B cell (primary cell): Measurements from ENCODE around the gene REEP5. TPM values are rescaled to one million over a fixed set of nuclear protein-coding genes. Genes with fewer than 3 reads are reported as not detected.
A peak's percentile ranks its signal among the peaks of the same experiment; 100 is the strongest.

ENCODE experiments used
- ATAC-seq: fragments of 200-7000 bp; cut with Tn5 transposase; one replicate; pipeline ENCODE4 v1.10.0; 2021; ENCODE audit warnings: low read depth, mild to moderate bottlenecking, moderate number of reproducible peaks, moderate library complexity
- CTCF ChIA-PET: fragments of 350-600 bp; sonication (Branson Sonifier 250); formaldehyde crosslinking; loops from one replicate; lab custom pipeline; 2021; ENCODE audit warnings: antibody characterized with exemption, inconsistent platforms; lab: Charles Lee
- POLR2A ChIA-PET: fragments of 350-600 bp; sonication (Branson Sonifier 250); formaldehyde crosslinking; loops from one replicate; lab custom pipeline; 2021; ENCODE audit warnings: antibody characterized with exemption; lab: Charles Lee
- DNase-seq: peaks from one replicate; pipeline ENCODE4 v3.0.0; 2013
- H2AFZ ChIP-seq: 2 replicates; pipeline ENCODE4 v1.6.1; 2012; ENCODE audit warnings: mild to moderate bottlenecking, low read depth, low read length; ENCODE audit not compliant: insufficient read depth, poor library complexity, severe bottlenecking
- H3K27ac ChIP-seq, 2 donors: 1 replicate in 1 of 2; 2 replicates in 1 of 2; pipeline ENCODE4 v1.5.1; 2012 to 2013; ENCODE audit warnings: low read length in 2 of 2, mild to moderate bottlenecking in 2 of 2, moderate library complexity in 1 of 2
- H3K27me3 ChIP-seq, 4 experiments: fragments of 200-600 bp in 1 of 4; sonication (generic) in 1 of 4; replicated peaks in 1 of 4; 1 replicate in 2 of 4; 2 replicates in 2 of 4; pipeline versions ENCODE4 v1.6.1 to v1.7.0; 2013 to 2016; ENCODE audit warnings: low read length in 3 of 4, mild to moderate bottlenecking in 2 of 4, mixed read lengths in 1 of 4, moderate library complexity in 1 of 4; ENCODE audit not compliant: insufficient read depth in 4 of 4, control insufficient read depth in 3 of 4; ENCODE audit errors: control extremely low read depth in 1 of 4
- H3K36me3 ChIP-seq, 2 experiments: replicated peaks in 1 of 2; 1 replicate in 1 of 2; 2 replicates in 1 of 2; pipeline versions ENCODE4 v1.6.1 to v1.7.1; 2013; ENCODE audit warnings: low read length in 1 of 2; ENCODE audit not compliant: insufficient read depth in 2 of 2, control insufficient read depth in 1 of 2; ENCODE audit errors: control extremely low read depth in 1 of 2, extremely low read depth in 1 of 2
- H3K4me1 ChIP-seq, 2 donors: fragments of 200-600 bp in 1 of 2; sonication (generic) in 1 of 2; 1 replicate in 1 of 2; 2 replicates in 1 of 2; pipeline versions ENCODE4 v1.5.1 to v1.6.1; 2013 to 2017; ENCODE audit warnings: low read length in 2 of 2; ENCODE audit not compliant: control insufficient read depth in 2 of 2, insufficient read depth in 2 of 2
- H3K4me2 ChIP-seq: replicated peaks from 2 replicates; pipeline ENCODE3; 2012; ENCODE audit warnings: mild to moderate bottlenecking, low read depth, low read length; ENCODE audit not compliant: poor library complexity, severe bottlenecking
- H3K4me3 ChIP-seq, 5 experiments: fragments of 200-600 bp in 1 of 5; sonication (generic) in 1 of 5; 1 replicate in 3 of 5; 2 replicates in 2 of 5; pipeline versions ENCODE4 v1.5.1 to v1.7.0; 2011 to 2016; ENCODE audit warnings: low read length in 4 of 5, mild to moderate bottlenecking in 4 of 5, low read depth in 2 of 5, control low read depth in 1 of 5, moderate library complexity in 1 of 5; ENCODE audit not compliant: insufficient read depth in 1 of 5; ENCODE audit errors: control extremely low read depth in 1 of 5, extremely low read depth in 1 of 5
- H3K79me2 ChIP-seq: fragments of 200-600 bp; sonication (generic); one replicate; pipeline ENCODE4 v1.6.0; 2016; ENCODE audit warnings: low read length; ENCODE audit not compliant: control insufficient read depth, insufficient read depth
- H3K9ac ChIP-seq: fragments of 200-600 bp; sonication (generic); 2 replicates; pipeline ENCODE4 v1.6.1; 2017; ENCODE audit warnings: mild to moderate bottlenecking, low read length, moderate library complexity
- H3K9me3 ChIP-seq, 3 donors: one replicate each; pipeline versions ENCODE4 v1.6.1 to v1.7.1; 2013; ENCODE audit warnings: low read length in 2 of 3; ENCODE audit not compliant: control insufficient read depth in 2 of 3, insufficient read depth in 1 of 3; ENCODE audit errors: control extremely low read depth in 1 of 3
- H4K20me1 ChIP-seq: 2 replicates; pipeline ENCODE4 v1.6.0; 2012; ENCODE audit warnings: mild to moderate bottlenecking, low read length; ENCODE audit not compliant: insufficient read depth, control insufficient read depth, poor library complexity, severe bottlenecking
- H3K27ac Mint-ChIP-seq: one replicate; pipeline ENCODE4 v1.8.0; 2021; ENCODE audit warnings: mixed read lengths
- H3K27me3 Mint-ChIP-seq: one replicate; pipeline ENCODE4 v1.8.0; 2021; ENCODE audit warnings: mixed read lengths
- H3K4me1 Mint-ChIP-seq: one replicate; pipeline ENCODE4 v1.8.0; 2021; ENCODE audit warnings: mixed read lengths
- H3K4me3 Mint-ChIP-seq: one replicate; pipeline ENCODE4 v1.8.0; 2021; ENCODE audit warnings: mixed read lengths
- H3K9me3 Mint-ChIP-seq: one replicate; pipeline ENCODE4 v1.8.0; 2022; ENCODE audit warnings: mixed read lengths; ENCODE audit not compliant: insufficient read depth
- CTCF ChIP-seq: fragments of 200-600 bp; IDR thresholded peaks from one replicate; pipeline ENCODE4 v1.8.0; 2022; ENCODE audit warnings: antibody characterized with exemption, mild to moderate bottlenecking
- EZH2 ChIP-seq: IDR thresholded peaks from 2 replicates; pipeline ENCODE4 v1.6.1; 2012; ENCODE audit warnings: borderline replicate concordance, low read depth, mild to moderate bottlenecking, moderate library complexity, low read length; ENCODE audit not compliant: insufficient read depth, poor library complexity, severe bottlenecking
- WGBS: methylation state at CpG from one replicate; pipeline ENCODE4 v1.1.5; 2013; ENCODE audit warnings: missing lambda C conversion rate; ENCODE audit not compliant: insufficient coverage; 5-methylcytosine and 5-hydroxymethylcytosine counted together
- intact Hi-C: fragments of 100-400 bp; cut with micrococcal nuclease; formaldehyde crosslinking; loops from one replicate; pipeline ENCODE4 v1.10.0; 2022
- polyA plus RNA-seq: library from polyadenylated mRNA; depleted of rRNA; stranded (reverse); fragments of >200 nt; gene quantifications from 2 replicates; pipeline ENCODE4 v1.2.3, GENCODE V29; 2012
- total RNA-seq, 2 donors: library from RNA; stranded (reverse); fragments of 120-200 nt in 1 of 2; gene quantifications; 1 replicate in 1 of 2; 2 replicates in 1 of 2; pipeline versions ENCODE4 v1.2.3 to v1.2.4, GENCODE V29; 2013 to 2022

The REEP5 gene
- total and polyA plus RNA-seq, 2 donors (not counting 1 experiment from before 2014, with no cell fraction given) = 39.2 to 55.9 TPM

- Histone ChIP-seq H2AFZ (peak overlapping the region; percentile 45), H3K36me3 (no peaks in the 10 kb centered on the region), H3K9ac (no peak overlapping the region), H3K27ac (no peak overlapping the region), H3K4me1 (peaks cover 0 to 9% of the 10 kb centered on the region in 2 donors), H3K9me3 (no peaks in the 10 kb centered on the region), H4K20me1 (no peaks in the 10 kb centered on the region), H3K79me2 (no peaks in the 10 kb centered on the region), H3K4me2 (peak overlapping the region; percentile 40), H3K4me3 (no peak overlapping the region), H3K27me3 (no peaks in the 10 kb centered on the region)
- DNase-seq = peak; percentile 77
- POLR2A ChIA-PET = interaction anchor here (0.6 to 0.7 kb wide), 2 partner anchors 337 to 688 kb away, joined by 3 to 5 read pairs; no protein-coding TSS in a partner anchor
- CTCF ChIA-PET = interaction anchor here (0.6 to 1.5 kb wide), 39 partner anchors 8 to 1727 kb away, joined by 3 to 29 read pairs (median 4); partner anchors contain the start of genes DCP2 and SRP19
- Mint-ChIP-seq H3K27ac (peak overlapping the region; percentile 39), H3K4me3 (peak overlapping the region; percentile 0), H3K27me3 (peaks cover 6% of the 10 kb centered on the region), H3K9me3 (no peaks in the 10 kb centered on the region), H3K4me1 (peaks cover 5% of the 10 kb centered on the region)
- 72% methylated on average over 7 of the region's 8 CpGs for WGBS
- intact Hi-C loops = loop anchor here (1.0 to 10.0 kb wide), 4 partner anchors 53 to 297 kb away; no protein-coding TSS in a partner anchor
- peak; percentile 100 for ATAC-seq
- TF ChIP-seq EZH2 = no peak
- peak; percentile 83 for TF ChIP-seq CTCF
These were observed 73.8 kb downstream of the REEP5 start for GRCh38 chr5:112848116-112848811.

DNA sequence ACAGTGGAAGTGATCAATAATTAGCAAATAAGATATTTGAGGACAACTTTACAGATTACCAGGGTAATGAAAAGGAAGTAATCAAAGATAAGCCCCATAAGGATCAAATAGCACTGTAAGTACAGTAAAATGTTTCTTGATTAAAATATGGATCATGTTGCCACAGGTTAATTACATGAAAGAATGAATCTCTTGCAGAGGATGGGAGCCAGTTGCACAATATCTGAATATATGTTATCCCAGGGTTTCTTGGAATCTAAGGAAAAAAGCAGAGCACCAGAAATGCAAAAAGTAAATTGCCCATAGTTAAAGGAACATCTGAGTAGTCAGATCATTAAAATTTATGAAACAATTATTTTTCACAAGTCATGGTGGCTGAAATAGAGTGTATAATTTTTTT, 74.7 kb downstream of the REEP5 start:
- no peaks in the 10 kb centered on the region for H3K9me3 Mint-ChIP-seq
- H3K27me3 Mint-ChIP-seq = peaks cover 3% of the 10 kb centered on the region
- DNase-seq = no peak
- Histone ChIP-seq H4K20me1 (no peaks in the 10 kb centered on the region), H3K27ac (no peak overlapping the region), H3K79me2 (no peaks in the 10 kb centered on the region), H3K4me1 (peaks cover 0 to 9% of the 10 kb centered on the region in 2 donors), H3K4me2 (no peak overlapping the region), H2AFZ (no peak overlapping the region), H3K4me3 (no peak overlapping the region), H3K36me3 (no peaks in the 10 kb centered on the region), H3K9ac (no peak overlapping the region), H3K9me3 (no peaks in the 10 kb centered on the region), H3K27me3 (no peaks in the 10 kb centered on the region)
- no peak for ATAC-seq
- H3K4me3 Mint-ChIP-seq = no peak overlapping the region
- no peak overlapping the region for H3K27ac Mint-ChIP-seq
- ChIA-PET CTCF (no interaction called here), POLR2A (no interaction called here)
- H3K4me1 Mint-ChIP-seq = peaks cover 5% of the 10 kb centered on the region
- TF ChIP-seq CTCF = no peak
- TF ChIP-seq EZH2 = no peak
- intact Hi-C loops = loop anchor here (5.0 to 10.0 kb wide), 3 partner anchors 53 to 115 kb away; no protein-coding TSS in a partner anchor
